Neural cell (in vitro differentiated cells): ENCODE measurements around the gene MPPED1.

Experiments
- EP300 ChIP-seq: fragments of 450-650 bp; conservative IDR thresholded peaks from 2 replicates; pipeline ENCODE4 v1.6.1; 2014; ENCODE audit warnings: antibody characterized with exemption, mild to moderate bottlenecking, moderate library complexity; ENCODE audit not compliant: poor library complexity, severe bottlenecking
- EZH2 ChIP-seq: fragments of 200-600, 300-800 bp; shearing (Covaris generic), sonication (generic); IDR thresholded peaks from 2 replicates; pipeline ENCODE4 v1.6.1; 2014; ENCODE audit warnings: antibody characterized with exemption, low read length, borderline replicate concordance, mild to moderate bottlenecking; ENCODE audit not compliant: insufficient read depth, poor library complexity, severe bottlenecking
- MXI1 ChIP-seq: fragments of 450-650 bp; conservative IDR thresholded peaks from 2 replicates; pipeline ENCODE4 v1.6.1; 2014; ENCODE audit warnings: antibody characterized with exemption, mild to moderate bottlenecking; ENCODE audit not compliant: poor library complexity, severe bottlenecking
- POLR2AphosphoS5 ChIP-seq: IDR thresholded peaks from 2 replicates; pipeline ENCODE4 v1.6.1; 2012
- REST ChIP-seq: IDR thresholded peaks from 2 replicates; pipeline ENCODE4 v1.6.1; 2012; ENCODE audit warnings: borderline replicate concordance
- SMC3 ChIP-seq: fragments of 450-650 bp; conservative IDR thresholded peaks from 2 replicates; pipeline ENCODE4 v1.6.1; 2014; ENCODE audit warnings: antibody characterized with exemption, mild to moderate bottlenecking, moderate library complexity; ENCODE audit not compliant: poor library complexity
- TF ChIP-seq, protein P1 (sequence below): fragments of 450-650 bp; IDR thresholded peaks from 2 replicates; pipeline ENCODE4 v1.5.1; 2014; ENCODE audit warnings: antibody characterized with exemption, mild to moderate bottlenecking, moderate library complexity; ENCODE audit not compliant: poor library complexity, severe bottlenecking

DNA sequence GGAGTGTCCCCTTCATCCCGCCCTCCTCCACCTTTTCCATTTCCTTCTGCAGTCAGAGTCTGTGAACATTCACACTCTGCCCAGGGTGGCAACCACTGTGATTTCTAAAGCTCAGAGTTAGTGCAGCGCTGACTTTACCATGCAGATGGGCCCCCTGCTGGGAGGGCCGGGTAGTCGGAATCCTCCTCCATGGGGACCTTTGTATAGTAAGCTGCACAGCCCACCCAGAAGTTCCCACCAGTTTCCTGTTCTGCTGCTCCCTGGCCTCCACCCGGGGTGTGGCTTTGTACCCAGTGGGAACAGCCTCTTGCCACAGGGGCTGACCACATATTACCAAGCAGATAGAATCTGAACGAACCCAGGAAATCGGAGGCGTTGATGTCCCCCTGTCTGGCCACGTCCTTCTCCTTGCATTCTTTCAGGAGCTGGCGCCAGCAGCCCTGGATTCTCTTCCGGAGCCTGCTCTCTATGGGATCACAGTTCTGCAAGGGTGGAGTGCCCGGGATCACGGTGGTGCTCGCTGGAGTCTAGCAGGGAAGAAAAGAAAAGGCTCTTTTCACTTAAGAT is 125.3 kb downstream of the MPPED1 start:
- TF ChIP-seq POLR2AphosphoS5: no peak
- TF ChIP-seq EZH2: no peak
- TF ChIP-seq, protein P1, sequence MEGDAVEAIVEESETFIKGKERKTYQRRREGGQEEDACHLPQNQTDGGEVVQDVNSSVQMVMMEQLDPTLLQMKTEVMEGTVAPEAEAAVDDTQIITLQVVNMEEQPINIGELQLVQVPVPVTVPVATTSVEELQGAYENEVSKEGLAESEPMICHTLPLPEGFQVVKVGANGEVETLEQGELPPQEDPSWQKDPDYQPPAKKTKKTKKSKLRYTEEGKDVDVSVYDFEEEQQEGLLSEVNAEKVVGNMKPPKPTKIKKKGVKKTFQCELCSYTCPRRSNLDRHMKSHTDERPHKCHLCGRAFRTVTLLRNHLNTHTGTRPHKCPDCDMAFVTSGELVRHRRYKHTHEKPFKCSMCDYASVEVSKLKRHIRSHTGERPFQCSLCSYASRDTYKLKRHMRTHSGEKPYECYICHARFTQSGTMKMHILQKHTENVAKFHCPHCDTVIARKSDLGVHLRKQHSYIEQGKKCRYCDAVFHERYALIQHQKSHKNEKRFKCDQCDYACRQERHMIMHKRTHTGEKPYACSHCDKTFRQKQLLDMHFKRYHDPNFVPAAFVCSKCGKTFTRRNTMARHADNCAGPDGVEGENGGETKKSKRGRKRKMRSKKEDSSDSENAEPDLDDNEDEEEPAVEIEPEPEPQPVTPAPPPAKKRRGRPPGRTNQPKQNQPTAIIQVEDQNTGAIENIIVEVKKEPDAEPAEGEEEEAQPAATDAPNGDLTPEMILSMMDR: no peak
- no peak for TF ChIP-seq MXI1
- no peak for TF ChIP-seq SMC3
- TF ChIP-seq REST: no peak
- TF ChIP-seq EP300: no peak
